GM12878 (cell line): Measurements from ENCODE around the gene PPARA. TPM values are rescaled to one million over a fixed set of nuclear protein-coding genes. Genes with fewer than 3 reads are reported as not detected.

ENCODE experiments used
- TARDBP ChIP-seq: IDR thresholded peaks from 2 replicates; pipeline ENCODE4 v1.6.1; 2016; ENCODE audit warnings: borderline replicate concordance
- ZNF384 ChIP-seq: IDR thresholded peaks from 2 replicates; pipeline ENCODE4 v1.6.1; 2012; ENCODE audit warnings: low read depth, mild to moderate bottlenecking, low read length, improper control_type of control experiment, borderline replicate concordance
- polyA plus RNA-seq, 11 experiments: library from polyadenylated mRNA; depleted of rRNA in 4 of 11; unstranded in 6 of 11; stranded (reverse) in 5 of 11; fragments of >200 nt; fragmentation: Nextera tagmentation in 4 of 11; fragmentation: Illumina TruSeq in 1 of 11; extraction: Ambion mirVana in 4 of 11; extraction: Trizol in 1 of 11; gene quantifications; 1 replicate in 1 of 11; 2 replicates in 10 of 11; pipeline versions ENCODE4 v1.2.1 to v1.2.3, GENCODE V29; 2011 to 2016; ENCODE audit warnings: inconsistent platforms in 2 of 11, missing spikeins in 2 of 11, low read depth in 1 of 11
- total RNA-seq, 4 experiments: library from RNA; depleted of rRNA in 3 of 4; stranded (reverse); fragments of >200 nt in 3 of 4; fragmentation: Illumina TruSeq in 1 of 4; extraction: Trizol in 1 of 4; gene quantifications; 2 replicates each; pipeline versions ENCODE4 v1.2.1 to v1.2.3, GENCODE V29; 2013 to 2021
- TF ChIP-seq, protein P1 (sequence below): fragments of 450-650 bp; IDR thresholded peaks from 2 replicates; pipeline ENCODE4 v1.6.1; 2017; ENCODE audit warnings: mild to moderate bottlenecking, moderate library complexity
- TF ChIP-seq, protein P2 (sequence below): fragments of 450-650 bp; conservative IDR thresholded peaks from 2 replicates; pipeline ENCODE4 v1.6.1; 2017; ENCODE audit warnings: mild to moderate bottlenecking, moderate library complexity
- TF ChIP-seq, protein P3 (sequence below): fragments of 450-650 bp; IDR thresholded peaks from 2 replicates; pipeline ENCODE4 v1.6.1; 2018; ENCODE audit warnings: borderline replicate concordance, mild to moderate bottlenecking; ENCODE audit not compliant: partially characterized antibody

Gene PPARA
- total and polyA plus RNA-seq, 10 of the 15 experiments (the other 5 are each of a cell fraction or from before 2014, with no cell fraction given): 0.72 to 10.4 (median 4.6) TPM

DNA sequence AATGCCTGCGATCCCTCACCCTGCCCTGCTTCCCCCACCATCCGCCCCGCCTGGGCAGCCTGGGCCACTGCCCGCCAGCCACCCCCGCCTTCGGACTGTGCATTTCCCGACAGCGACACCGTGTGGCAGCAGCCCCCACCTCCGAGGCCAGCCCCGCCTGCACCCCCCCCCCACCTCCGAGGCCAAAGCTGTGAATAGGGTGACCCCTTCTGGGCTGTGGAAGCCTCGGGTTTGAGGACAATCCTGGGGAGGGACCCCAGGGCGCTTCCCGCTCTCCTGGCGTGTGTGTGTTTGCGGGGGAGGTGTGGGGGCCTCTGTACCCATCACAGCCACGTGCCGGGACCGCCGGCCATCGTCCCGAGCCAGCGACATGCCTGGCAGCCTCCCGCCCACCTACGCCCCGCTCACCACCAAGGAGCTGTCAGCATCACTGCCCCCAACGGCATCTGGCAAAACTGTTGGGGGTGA lies 33.8 kb upstream of the PPARA start (continued):
- TF ChIP-seq, protein P1, sequence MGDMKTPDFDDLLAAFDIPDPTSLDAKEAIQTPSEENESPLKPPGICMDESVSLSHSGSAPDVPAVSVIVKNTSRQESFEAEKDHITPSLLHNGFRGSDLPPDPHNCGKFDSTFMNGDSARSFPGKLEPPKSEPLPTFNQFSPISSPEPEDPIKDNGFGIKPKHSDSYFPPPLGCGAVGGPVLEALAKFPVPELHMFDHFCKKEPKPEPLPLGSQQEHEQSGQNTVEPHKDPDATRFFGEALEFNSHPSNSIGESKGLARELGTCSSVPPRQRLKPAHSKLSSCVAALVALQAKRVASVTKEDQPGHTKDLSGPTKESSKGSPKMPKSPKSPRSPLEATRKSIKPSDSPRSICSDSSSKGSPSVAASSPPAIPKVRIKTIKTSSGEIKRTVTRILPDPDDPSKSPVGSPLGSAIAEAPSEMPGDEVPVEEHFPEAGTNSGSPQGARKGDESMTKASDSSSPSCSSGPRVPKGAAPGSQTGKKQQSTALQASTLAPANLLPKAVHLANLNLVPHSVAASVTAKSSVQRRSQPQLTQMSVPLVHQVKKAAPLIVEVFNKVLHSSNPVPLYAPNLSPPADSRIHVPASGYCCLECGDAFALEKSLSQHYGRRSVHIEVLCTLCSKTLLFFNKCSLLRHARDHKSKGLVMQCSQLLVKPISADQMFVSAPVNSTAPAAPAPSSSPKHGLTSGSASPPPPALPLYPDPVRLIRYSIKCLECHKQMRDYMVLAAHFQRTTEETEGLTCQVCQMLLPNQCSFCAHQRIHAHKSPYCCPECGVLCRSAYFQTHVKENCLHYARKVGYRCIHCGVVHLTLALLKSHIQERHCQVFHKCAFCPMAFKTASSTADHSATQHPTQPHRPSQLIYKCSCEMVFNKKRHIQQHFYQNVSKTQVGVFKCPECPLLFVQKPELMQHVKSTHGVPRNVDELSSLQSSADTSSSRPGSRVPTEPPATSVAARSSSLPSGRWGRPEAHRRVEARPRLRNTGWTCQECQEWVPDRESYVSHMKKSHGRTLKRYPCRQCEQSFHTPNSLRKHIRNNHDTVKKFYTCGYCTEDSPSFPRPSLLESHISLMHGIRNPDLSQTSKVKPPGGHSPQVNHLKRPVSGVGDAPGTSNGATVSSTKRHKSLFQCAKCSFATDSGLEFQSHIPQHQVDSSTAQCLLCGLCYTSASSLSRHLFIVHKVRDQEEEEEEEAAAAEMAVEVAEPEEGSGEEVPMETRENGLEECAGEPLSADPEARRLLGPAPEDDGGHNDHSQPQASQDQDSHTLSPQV: peak; percentile 61; the same call in 1 of the 2 replicates
- no peak for TF ChIP-seq TARDBP
- TF ChIP-seq, protein P2, sequence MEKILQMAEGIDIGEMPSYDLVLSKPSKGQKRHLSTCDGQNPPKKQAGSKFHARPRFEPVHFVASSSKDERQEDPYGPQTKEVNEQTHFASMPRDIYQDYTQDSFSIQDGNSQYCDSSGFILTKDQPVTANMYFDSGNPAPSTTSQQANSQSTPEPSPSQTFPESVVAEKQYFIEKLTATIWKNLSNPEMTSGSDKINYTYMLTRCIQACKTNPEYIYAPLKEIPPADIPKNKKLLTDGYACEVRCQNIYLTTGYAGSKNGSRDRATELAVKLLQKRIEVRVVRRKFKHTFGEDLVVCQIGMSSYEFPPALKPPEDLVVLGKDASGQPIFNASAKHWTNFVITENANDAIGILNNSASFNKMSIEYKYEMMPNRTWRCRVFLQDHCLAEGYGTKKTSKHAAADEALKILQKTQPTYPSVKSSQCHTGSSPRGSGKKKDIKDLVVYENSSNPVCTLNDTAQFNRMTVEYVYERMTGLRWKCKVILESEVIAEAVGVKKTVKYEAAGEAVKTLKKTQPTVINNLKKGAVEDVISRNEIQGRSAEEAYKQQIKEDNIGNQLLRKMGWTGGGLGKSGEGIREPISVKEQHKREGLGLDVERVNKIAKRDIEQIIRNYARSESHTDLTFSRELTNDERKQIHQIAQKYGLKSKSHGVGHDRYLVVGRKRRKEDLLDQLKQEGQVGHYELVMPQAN: no peak
- TF ChIP-seq, protein P3, sequence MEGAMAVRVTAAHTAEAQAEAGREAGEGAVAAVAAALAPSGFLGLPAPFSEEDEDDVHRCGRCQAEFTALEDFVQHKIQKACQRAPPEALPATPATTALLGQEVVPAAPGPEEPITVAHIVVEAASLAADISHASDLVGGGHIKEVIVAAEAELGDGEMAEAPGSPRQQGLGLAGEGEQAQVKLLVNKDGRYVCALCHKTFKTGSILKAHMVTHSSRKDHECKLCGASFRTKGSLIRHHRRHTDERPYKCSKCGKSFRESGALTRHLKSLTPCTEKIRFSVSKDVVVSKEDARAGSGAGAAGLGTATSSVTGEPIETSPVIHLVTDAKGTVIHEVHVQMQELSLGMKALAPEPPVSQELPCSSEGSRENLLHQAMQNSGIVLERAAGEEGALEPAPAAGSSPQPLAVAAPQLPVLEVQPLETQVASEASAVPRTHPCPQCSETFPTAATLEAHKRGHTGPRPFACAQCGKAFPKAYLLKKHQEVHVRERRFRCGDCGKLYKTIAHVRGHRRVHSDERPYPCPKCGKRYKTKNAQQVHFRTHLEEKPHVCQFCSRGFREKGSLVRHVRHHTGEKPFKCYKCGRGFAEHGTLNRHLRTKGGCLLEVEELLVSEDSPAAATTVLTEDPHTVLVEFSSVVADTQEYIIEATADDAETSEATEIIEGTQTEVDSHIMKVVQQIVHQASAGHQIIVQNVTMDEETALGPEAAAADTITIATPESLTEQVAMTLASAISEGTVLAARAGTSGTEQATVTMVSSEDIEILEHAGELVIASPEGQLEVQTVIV: no peak
- TF ChIP-seq ZNF384: no peak
